NCI-H446 (cell line): ENCODE measurements around the gene SUSD3.

Experiments
- DNase-seq, 2 experiments: peaks; one replicate each; lab custom pipeline; 2025; lab: John Stamatoyannopoulos, UW

Gene SUSD3

DNA sequence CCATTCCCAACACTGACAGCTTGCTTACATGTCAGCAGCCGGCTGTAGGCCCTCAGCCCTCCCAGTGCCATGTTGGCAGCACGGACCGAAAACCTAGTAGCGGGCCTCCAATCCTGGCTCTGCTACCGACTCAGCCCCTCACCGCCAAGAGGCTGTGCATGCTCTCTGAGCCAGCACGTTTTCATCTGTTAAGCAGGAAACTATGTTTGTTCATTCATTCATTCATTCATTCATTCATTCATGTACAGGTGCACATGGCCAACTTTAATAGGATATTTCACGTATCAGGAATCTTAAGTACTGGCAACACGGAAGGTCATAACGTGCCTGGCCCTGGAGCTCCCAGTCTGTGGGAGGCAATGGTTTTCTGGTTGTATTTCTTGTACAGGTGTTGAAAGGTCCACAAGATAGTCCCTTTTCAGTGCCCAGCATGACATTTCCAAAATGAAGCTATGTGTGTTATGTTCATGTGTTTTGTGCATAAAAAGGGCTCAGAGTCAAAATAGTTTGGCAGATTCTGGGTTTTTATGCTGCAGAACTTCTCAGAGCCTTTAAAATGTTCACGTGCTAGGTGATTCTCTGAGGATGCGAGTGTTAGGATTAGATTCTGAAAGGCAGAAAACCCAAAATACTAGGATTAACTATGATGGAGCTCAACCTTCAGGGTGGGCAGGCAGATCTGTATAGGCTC lies 17.7 kb downstream of the SUSD3 start:
- no peak for DNase-seq

DNA sequence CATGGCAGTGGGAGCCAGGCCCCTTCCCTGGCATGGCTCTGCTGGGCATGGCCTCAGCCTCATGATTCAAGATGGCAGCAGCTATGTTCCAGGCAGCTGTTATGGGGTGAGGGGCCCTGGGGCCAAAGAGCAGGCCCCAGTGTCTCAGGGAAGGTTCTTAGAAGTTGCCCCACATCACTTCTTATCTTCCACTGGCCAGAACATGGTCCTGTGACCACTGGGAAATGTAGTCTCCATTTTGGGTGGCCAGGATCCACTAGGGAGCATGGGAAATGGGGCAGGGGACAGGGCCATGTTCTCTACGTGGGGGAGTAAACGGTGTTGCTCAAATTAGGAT lies 18.3 kb downstream of the SUSD3 start:
- DNase-seq: no peak

DNA sequence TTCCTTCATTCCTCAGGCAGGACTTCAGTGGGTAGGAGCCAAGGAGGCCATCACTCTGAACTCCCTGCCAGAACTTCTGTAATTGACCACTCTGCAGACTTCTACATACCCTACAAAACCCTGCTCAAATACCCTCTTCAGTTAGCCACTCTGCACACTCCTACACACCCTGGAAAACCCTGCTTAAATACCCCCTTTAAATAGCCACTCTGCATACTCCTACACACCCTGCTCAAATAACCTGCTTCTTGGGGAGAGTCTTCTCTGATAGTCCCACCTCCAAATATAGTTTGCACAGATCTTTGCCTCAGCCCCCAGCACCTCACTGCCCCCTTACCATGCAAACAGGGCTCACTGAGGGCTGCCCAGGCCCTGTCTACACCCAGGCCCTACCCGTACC lies 18.9 kb downstream of the SUSD3 start:
- no peak for DNase-seq

DNA sequence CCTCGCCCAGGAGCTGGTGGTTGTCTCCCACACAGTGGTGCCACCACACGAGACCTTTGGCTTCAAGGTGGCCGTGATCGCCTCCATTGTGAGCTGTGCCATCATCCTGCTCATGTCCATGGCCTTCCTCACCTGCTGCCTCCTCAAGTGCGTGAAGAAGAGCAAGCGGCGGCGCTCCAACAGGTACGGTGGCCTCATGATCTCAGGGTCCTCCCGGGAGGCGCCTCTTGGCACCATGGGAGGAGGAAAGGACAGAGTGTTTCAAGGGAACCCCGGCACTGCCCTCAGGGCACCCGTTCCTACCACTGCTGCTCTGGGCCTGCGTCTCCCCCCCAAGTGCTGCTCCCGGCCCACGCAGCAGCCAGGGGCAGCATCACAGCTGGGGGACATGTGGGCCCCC lies 19.3 kb downstream of the SUSD3 start:
- no peak for DNase-seq

DNA sequence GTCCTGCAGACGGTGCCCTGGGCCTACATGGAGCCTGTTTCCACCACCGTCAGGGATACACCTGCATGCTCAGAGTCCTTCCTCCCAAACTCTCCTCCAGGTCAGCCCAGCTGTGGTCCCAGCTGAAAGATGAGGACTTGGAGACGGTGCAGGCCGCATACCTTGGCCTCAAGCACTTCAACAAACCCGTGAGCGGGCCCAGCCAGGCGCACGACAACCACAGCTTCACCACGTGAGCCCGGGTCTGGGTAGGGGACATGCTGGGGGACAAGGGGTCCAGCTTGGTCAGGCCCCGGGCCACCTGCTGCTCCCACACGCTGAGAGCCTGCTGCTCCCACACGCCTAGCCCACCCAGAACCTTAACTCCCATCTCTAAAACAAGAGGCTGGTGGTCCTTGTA lies 20.9 kb downstream of the SUSD3 start:
- no peak for DNase-seq

DNA sequence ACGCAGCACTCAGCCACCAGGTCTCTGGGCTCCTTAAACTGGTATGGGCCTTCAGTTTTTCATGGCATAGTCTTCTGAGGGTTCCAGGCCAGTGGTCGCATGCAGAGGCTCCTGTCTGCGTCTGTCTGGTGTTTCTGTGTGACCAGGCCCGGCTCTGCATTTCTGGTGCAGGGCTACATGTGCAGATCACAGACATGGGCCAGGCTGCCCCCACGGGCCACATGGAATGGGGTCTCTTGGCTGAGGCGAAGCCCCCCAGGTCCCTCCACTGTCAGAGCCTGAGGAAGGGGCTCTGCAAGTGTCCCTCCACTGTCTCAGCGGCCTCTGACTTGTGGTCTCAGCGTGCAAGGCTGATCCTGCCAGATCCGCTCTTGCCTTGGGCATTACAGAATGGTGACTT lies 21.9 kb downstream of the SUSD3 start:
- no peak for DNase-seq

DNA sequence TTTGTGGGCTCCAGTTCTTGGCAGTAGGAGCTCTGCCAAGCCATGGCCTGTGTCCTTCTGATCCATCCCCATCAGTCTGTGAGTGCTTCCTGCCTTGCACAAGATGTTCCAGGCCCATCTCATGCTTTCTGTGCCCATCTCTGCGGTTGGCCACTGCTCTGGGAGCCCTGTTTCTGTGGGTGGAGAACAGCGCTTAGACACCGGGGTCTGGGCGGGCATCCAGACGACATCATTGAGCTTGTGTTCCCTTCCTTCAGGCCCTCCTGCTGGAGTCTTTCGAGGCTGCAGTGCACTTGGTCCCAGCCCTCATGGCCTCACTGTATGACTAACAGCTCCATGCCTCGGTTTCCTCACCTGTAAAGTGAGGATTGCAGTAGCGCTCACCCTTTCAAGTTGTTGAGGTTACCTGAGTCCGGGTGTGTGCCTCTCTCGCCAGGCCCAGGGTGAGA lies 22.6 kb downstream of the SUSD3 start:
- no peak for DNase-seq

DNA sequence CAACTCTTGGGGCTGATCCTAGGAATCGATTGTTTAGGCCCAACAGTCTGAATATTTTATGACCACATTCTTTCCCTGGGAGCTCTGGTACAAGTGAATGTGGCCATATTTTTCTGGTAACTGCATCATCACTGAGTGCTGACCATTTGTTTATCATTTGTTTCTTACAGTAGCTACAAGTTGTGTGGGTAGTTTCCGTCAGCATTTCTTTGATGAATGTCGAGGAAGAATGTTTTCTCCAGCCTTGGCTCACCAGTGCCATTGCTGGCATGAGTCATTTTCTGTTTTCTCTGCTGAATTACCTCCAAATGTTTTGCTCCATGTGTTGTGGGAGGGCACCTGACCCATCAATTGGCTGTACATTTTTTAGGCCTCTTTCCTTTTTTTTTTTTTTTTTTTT lies 23.4 kb downstream of the SUSD3 start:
- DNase-seq: no peak

DNA sequence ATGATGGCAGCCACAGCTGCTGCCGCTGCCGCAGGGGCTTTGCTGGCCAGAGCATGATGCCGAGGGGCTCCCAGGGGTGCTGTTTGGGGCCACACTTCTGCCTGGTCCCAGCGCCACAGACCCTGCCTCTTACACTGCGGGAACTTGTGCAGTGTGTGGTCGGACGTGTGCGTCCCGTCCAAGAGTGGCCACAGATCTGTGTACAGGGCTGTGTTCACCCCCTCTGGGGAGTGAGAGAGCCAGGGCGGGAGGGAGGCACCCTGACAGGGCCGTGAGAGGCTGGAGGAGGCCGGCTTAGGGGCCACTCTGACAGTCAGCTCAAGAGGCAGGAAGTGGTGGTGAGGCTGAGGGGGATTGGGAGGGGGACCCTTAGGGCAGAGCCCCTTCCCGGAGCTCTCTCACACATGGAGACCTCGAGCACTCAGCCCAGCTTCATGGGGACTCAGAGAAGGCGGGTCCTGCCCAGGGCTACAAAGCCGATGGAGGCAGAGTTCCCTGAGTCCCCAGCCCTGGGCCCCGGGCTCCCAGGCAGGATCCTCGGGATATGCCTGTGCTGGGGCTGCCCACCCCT lies 24.4 kb downstream of the SUSD3 start:
- DNase-seq: no peak

DNA sequence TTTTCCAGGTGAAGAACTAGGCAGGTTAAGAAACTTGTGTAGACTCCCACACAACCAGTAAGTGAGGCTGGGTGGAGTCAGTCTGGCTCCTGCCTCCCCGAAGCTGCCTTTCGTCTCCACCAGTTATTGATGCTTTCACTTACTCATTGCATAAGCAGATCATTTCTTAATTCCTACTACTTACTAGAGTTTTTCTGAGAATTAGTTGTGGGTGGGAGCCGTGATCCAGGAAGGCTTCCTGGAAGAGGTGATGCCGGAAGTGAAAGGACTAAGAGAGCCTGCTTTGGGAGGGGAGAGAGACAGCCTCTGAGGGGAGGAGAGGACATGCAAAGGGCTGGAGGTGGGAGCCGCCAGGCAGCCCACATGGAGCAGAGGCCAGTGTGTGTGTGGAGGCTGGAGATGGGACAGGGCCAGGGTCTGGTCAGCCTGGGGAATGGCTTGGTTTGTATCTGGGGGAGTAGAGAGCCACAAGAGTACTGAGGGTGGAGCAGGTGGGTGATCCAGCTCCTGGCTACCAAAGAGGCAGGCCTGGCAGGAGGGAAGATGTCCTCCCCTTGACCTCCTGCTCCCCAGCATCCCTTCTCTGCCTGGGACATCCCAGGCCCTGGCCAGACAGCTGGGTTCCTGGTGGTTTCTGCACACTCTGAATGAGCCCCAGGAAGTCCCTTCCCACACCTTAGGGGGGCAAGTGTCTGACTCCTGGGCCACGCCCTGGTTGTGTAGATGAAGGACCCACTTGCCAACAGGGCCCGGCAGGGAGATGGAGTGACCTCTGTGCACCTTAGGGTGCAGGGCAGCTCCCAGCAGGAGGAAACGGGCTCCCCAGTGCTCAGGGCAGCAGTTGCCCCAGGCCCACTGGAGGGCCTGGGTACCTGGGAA lies 25.3 kb downstream of the SUSD3 start:
- DNase-seq: no peak

DNA sequence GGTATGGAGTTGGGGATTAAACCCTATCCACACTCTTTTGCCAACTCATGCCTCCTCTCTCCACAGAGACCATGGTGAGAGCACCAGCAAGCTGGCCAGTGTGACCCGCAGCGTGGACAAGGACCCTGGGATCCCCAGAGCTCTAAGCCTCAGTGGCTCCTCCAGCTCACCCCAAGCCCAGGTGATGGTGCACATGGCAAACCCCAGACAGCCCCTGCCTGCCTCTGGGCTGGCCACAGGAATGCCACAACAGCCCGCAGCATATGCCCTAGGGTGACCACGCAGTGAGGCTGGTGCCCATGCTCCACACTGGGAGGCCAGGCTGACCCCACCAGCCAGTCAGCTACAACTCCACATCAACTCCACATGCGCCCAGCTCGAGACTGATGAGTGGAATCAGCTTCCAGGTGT lies 26.0 kb downstream of the SUSD3 start:
- no peak for DNase-seq

DNA sequence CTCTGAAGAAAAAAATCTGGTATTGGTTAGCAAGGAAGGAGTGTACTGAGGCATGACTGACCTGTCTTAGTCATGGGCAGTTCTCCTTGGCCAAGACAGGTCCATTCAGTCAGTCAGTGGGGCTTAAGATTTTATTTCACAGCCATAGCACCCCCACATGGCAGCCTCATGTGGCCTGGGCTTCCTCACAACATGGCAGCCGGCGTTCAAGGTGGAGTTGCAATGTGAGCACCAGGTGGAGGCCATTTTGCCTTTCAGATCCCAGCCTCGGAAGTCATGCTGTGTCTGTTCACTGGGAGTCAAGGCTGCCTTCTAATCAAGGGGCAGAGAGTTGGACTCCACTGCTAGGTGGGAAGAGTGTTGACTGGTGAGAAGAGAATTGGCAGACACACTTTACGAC lies 27.2 kb downstream of the SUSD3 start:
- DNase-seq: no peak

DNA sequence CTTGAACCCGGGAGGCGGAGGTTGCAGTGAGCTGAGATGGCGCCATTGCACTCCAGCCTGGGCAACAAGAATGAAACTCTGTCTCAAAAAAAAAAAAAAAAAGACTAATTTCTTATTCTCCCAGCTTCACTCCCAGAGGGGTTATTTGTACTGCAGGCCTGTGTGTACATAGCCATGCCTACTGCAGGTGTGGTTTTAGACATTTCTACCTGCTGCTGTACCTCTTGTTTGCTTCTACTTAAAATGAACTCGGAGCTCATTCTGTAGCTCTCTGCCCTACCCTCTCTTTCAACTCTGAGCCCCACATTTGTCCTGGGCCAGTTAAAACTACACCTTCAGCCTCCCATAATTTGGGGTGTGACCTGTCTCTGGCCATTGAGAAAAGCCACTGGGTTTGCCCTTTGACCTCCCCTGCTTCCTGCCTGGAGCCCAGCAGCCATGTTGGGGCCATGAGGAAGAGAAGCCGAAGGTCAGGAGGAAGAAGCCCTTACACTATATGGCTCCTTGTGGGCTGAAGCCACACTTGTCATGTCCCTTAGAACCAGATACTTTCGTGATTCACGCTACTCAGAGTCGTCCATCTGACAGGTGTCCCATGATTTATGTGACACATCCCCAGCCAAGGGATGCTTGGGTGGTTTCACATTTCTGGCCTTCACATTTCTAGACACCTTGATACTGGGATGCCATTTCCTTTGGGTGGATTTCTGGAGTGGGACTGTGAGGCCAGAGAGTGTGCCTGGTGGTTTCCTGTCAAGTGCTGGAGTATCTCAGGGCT lies 28.1 kb downstream of the SUSD3 start:
- DNase-seq: no peak

DNA sequence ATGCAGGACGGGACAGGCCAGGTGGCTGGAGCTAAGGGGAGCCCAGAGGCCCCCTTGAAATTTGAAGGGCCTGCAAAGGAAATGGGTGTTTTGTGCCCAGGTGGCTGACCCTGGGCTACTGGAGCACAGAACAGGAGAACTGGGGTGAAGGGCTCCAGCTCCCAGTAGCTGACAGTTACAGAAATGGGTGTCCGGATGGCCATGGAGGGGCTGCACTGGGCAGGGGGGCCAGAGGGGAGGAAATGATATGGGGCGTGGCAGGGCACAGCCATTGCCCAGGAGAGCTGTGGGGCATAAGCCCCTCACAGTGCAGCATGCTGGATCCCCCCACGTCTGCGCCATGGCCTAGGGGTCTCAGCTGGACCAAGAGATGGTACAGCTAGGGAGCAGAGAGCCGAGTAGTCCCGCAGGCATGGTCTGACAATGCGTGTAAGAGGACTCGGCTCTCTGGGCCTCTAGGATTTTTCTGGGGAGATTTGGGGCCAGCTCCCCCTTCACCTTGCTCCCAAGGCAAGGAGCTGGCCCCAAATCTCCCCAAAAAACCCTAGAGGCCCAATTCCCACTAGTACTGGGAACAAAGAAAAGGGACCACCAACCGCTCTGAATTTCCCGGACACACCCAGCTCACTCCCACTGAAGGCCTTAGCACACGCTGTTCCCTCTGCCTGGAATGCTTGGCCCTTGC lies 29.6 kb downstream of the SUSD3 start:
- no peak for DNase-seq

DNA sequence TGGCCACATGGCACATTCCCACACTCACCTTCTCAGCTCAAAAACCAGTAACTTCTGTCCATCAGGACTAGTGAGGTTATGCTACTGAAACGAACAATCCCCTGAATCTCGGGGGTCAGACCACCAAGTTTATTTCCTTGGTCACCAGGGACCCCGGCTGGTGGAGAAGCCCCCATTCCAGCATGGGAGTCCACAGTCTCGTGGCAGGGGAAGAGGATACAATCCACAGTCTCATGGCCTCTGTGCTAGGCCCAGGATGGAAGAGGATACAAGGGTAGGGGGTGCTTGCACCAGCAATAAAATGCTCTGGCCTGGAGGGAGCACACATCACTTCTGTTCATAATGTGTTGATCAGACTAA lies 30.1 kb downstream of the SUSD3 start:
- no peak for DNase-seq

DNA sequence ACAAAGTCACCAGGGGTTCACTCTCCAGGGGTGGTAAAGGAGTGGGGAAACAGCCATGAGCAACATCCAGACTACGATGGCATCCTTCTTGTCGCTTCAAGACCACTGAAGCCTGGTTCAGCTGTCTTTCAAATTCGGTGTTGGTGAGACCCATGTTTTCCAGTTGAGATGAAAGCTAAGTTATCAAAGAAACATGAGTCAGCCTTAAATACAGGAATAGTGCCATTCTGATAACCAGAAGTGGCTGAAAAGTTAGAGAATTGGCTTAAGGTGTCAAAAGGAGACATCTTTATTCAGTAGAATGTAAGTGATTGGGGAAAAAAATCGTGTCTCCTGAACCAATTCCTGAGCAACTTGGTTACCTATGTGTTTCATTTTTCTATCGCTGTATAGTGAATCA lies 30.5 kb downstream of the SUSD3 start:
- DNase-seq: no peak

DNA sequence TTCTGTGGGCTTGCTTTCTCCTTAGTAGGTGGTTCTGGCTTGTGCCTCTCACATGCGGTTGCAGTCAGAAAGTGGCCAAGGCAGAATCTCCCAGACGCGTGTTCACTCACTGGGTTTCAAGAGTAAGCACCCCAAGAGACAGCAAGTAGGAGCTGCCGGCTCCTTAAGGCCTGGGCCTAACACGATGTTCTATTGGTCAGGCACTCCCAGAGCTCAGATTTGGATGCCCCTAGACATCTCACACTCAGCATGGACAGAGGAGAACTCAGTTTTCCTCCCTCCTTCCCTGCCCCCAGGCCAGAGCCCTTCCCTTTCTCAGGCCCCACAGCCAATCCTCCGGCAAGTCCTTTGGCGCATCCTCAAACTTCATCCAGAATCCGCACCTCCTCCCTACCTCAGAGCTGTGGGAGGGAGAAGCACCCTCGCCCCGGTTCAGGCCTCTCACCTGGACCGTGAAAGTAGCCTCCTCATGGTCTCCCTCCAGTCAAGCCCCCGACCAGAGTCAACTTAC lies 31.0 kb downstream of the SUSD3 start:
- DNase-seq: no peak

DNA sequence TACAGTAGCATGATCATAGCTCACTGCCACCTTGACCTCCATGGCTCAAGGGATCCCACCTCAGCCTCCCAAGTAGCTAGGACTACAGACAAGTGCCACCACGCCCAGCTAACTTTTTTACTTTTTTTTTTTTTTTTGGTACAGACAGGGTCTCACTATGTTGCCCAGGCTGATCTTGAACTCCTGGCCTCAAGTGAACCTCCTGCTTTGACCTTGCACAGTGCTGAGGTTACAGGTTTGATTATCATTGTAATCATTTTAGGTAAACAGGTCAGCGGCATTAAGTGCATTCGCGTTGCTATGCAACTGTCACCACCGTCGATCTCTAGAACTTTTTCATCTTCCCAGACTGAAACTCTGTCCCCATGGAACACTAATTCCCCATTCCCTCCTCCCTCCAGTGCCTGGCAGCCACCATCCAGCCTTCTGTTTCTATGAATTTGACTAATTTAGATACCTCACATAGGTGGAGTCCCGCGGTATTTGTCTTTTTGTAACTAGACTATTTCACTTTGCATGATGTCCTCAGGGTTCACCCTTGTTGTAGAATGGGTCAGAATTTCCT lies 31.7 kb downstream of the SUSD3 start:
- DNase-seq: no peak

DNA sequence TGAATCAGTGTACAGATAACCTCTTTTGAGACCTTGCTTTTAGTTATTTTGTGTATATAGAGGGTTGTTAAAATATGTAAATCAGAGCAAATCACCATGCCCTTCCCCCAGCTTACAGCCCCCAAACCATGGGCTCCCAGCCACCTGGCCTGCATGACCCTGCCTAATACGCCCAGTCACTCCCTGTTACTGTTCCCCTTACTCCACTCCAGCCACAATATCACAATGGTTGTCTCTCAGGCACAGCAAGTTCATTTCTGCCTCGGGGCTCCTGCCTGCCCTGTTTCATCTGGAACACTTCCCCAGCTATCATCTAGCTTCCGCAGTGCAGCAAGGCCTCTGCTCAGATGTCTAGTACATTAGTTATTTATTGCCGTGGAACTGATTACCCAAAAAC lies 32.6 kb downstream of the SUSD3 start:
- no peak for DNase-seq

DNA sequence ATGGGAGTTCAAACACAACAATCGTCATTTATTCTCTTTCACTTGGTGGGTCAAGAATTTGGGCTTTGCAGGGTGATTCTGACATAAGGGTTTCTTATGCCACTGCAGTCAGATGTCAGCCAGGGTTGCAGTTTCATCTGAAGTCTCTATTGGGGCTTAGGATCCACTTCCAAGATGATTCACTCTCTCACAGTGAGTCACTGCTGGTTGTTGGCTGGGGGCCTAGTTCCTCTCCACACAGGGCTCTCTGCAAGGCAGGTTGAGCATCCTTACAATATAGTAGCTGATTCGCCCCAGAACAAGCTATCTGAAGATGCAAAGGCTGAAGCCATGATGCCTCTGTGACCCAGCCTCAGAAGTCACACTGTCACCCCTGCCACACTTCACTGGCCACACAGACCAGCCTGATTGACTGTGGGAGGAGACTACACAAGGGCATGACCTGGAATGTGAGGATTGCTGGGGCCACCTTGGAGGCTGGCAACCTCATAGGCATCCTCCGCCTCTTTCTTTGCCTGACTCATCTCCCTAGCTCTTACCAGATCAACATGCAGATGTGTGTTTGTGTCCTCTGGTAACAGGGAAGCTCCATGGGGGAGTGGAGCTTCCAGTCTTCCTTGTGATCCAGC lies 33.1 kb downstream of the SUSD3 start:
- no peak for DNase-seq
